KOPT-K1 (cell line): ENCODE measurements around the gene KDM8.
"Not testable (repeated sequence)": the region's sequence is repeated elsewhere in the genome, so short reads cannot be mapped to it uniquely, and the experiment has no call there.

Experiments used
- H3K27ac ChIP-seq: fragments of 200-600 bp; sonication (generic); 2 replicates; pipeline ENCODE4 v1.5.1; 2016; ENCODE audit warnings: antibody characterized with exemption, mild to moderate bottlenecking, low read depth, low read length; ENCODE audit not compliant: poor library complexity, severe bottlenecking
- H3K36me3 ChIP-seq: fragments of 200-600 bp; sonication (generic); 2 replicates; pipeline ENCODE4 v1.5.1; 2017; ENCODE audit warnings: antibody characterized with exemption, mild to moderate bottlenecking, low read length, moderate library complexity; ENCODE audit not compliant: insufficient read depth
- H3K9me3 ChIP-seq: fragments of 200-600 bp; sonication (generic); 2 replicates; pipeline ENCODE4 v1.5.1; 2017; ENCODE audit warnings: antibody characterized with exemption, low read length, mild to moderate bottlenecking; ENCODE audit not compliant: insufficient read depth, poor library complexity, severe bottlenecking

Gene KDM8

GRCh38 chr16:27247076-27247475 lies 43.8 kb downstream of the KDM8 start:
- not testable (repeated sequence) for H3K27ac ChIP-seq, H3K36me3 ChIP-seq, H3K9me3 ChIP-seq

GRCh38 chr16:27248036-27248435 lies 44.7 kb downstream of the KDM8 start:
- no peaks in the 10 kb centered on the region; the same call in 1 of the 2 replicates for H3K36me3 ChIP-seq
- H3K27ac ChIP-seq: no peak overlapping the region
- no peaks in the 10 kb centered on the region for H3K9me3 ChIP-seq

GRCh38 chr16:27248886-27249285 lies 45.6 kb downstream of the KDM8 start:
- H3K9me3 ChIP-seq, H3K27ac ChIP-seq, H3K36me3 ChIP-seq: not testable (repeated sequence)

GRCh38 chr16:27251541-27252205 lies 48.3 kb downstream of the KDM8 start:
- Histone ChIP-seq H3K36me3 (peaks cover 20% of the 10 kb centered on the region), H3K9me3 (no peaks in the 10 kb centered on the region), H3K27ac (peak overlapping the region; percentile 53)

GRCh38 chr16:27252206-27252585 lies 48.9 kb downstream of the KDM8 start:
- H3K9me3 ChIP-seq: no peaks in the 10 kb centered on the region
- H3K27ac ChIP-seq: peak overlapping the region; percentile 53
- H3K36me3 ChIP-seq: peaks cover 24% of the 10 kb centered on the region

- Histone ChIP-seq H3K9me3 (no peaks in the 10 kb centered on the region), H3K27ac (peak overlapping the region; percentile 53), H3K36me3 (peaks cover 28% of the 10 kb centered on the region)
Observed at GRCh38 chr16:27253526-27253930, 50.2 kb downstream of the KDM8 start.

GRCh38 chr16:27254262-27254811 lies 51.0 kb downstream of the KDM8 start:
- H3K9me3 ChIP-seq: no peaks in the 10 kb centered on the region
- no peak overlapping the region for H3K27ac ChIP-seq
- peaks cover 28% of the 10 kb centered on the region for H3K36me3 ChIP-seq

GRCh38 chr16:27256861-27257260 lies 53.5 kb downstream of the KDM8 start:
- no peak overlapping the region for H3K27ac ChIP-seq
- H3K36me3 ChIP-seq: peaks cover 28% of the 10 kb centered on the region
- no peaks in the 10 kb centered on the region for H3K9me3 ChIP-seq

GRCh38 chr16:27257271-27257670 lies 53.9 kb downstream of the KDM8 start:
- Histone ChIP-seq H3K36me3 (peaks cover 28% of the 10 kb centered on the region), H3K27ac (no peak overlapping the region), H3K9me3 (no peaks in the 10 kb centered on the region)

- no peaks in the 10 kb centered on the region for H3K9me3 ChIP-seq
- H3K36me3 ChIP-seq: peaks cover 28% of the 10 kb centered on the region
- H3K27ac ChIP-seq: no peak overlapping the region
Observed at GRCh38 chr16:27258241-27258734, 55.0 kb downstream of the KDM8 start.

- Histone ChIP-seq H3K9me3 (no peaks in the 10 kb centered on the region), H3K36me3 (peaks cover 28% of the 10 kb centered on the region), H3K27ac (no peak overlapping the region)
Observed at GRCh38 chr16:27259710-27260109, 56.4 kb downstream of the KDM8 start.

- H3K27ac ChIP-seq, H3K9me3 ChIP-seq, H3K36me3 ChIP-seq: not testable (repeated sequence)
Observed at GRCh38 chr16:27262904-27263423, 59.6 kb downstream of the KDM8 start.

- Histone ChIP-seq H3K27ac (no peak overlapping the region), H3K9me3 (no peaks in the 10 kb centered on the region), H3K36me3 (no peaks in the 10 kb centered on the region)
Observed at GRCh38 chr16:27264151-27264550, 60.8 kb downstream of the KDM8 start.

GRCh38 chr16:27265982-27266381 lies 62.7 kb downstream of the KDM8 start:
- H3K36me3 ChIP-seq: no peaks in the 10 kb centered on the region
- H3K9me3 ChIP-seq: no peaks in the 10 kb centered on the region
- H3K27ac ChIP-seq: no peak overlapping the region

- no peaks in the 10 kb centered on the region for H3K9me3 ChIP-seq
- no peaks in the 10 kb centered on the region for H3K36me3 ChIP-seq
- H3K27ac ChIP-seq: no peak overlapping the region
Observed at GRCh38 chr16:27267037-27267677, 63.8 kb downstream of the KDM8 start.
